Measurements from ENCODE around the gene NPDC1.

GRCh38 chr9:137017791-137018497, 28.0 kb downstream of the NPDC1 start:
- TF ChIP-seq EZH2phosphoT487 (IDR thresholded peaks at IDR 0.05; ENCODE audit: low read length) = no peak
- TF ChIP-seq CTCF (IDR thresholded peaks at IDR 0.05; ENCODE audit: low read length) = no peak
